ENCODE results near the gene TMPRSS12.
"Not testable (repeated sequence)": the region's sequence is repeated elsewhere in the genome, so short reads cannot be mapped to it uniquely, and the experiment has no call there.

TMPRSS12 gene

GRCh38 chr12:50865266-50865665 is 22.5 kb downstream of the TMPRSS12 start:
- DNase-seq (ENCODE audit: low read depth): no peak

GRCh38 chr12:50868881-50869280 is 26.2 kb downstream of the TMPRSS12 start:
- DNase-seq (ENCODE audit: low read depth); H3K4me3 ChIP-seq (ENCODE audit: low read depth, low read length): not testable (repeated sequence)

More at GRCh38 chr12:50865266-50865665, 22.5 kb downstream of the TMPRSS12 start:
- no peak overlapping the region for H3K4me3 ChIP-seq (ENCODE audit: low read depth, low read length)
- no peak for TF ChIP-seq CTCF (IDR thresholded peaks at IDR 0.05; ENCODE audit: low read depth, low read length, missing control alignments)

GRCh38 chr12:50882563-50882962 is 39.8 kb downstream of the TMPRSS12 start:
- DNase-seq (ENCODE audit: low read depth): no peak
- no peak for TF ChIP-seq CTCF (IDR thresholded peaks at IDR 0.05; ENCODE audit: low read depth, low read length, missing control alignments)
- no peak overlapping the region for H3K4me3 ChIP-seq (ENCODE audit: low read depth, low read length)

GRCh38 chr12:50887191-50887590 is 44.5 kb downstream of the TMPRSS12 start:
- H3K4me3 ChIP-seq (ENCODE audit: low read depth, low read length): no peak overlapping the region
- no peak for DNase-seq (ENCODE audit: low read depth)
- TF ChIP-seq CTCF (IDR thresholded peaks at IDR 0.05; ENCODE audit: low read depth, low read length, missing control alignments): no peak

- no peak overlapping the region for H3K4me3 ChIP-seq (ENCODE audit: low read depth, low read length)
- no peak for DNase-seq (ENCODE audit: low read depth)
- TF ChIP-seq CTCF (IDR thresholded peaks at IDR 0.05; ENCODE audit: low read depth, low read length, missing control alignments): no peak
Measured at GRCh38 chr12:50888666-50889065, 45.9 kb downstream of the TMPRSS12 start.

- DNase-seq (ENCODE audit: low read depth): no peak
- no peak for TF ChIP-seq CTCF (IDR thresholded peaks at IDR 0.05; ENCODE audit: low read depth, low read length, missing control alignments)
- no peak overlapping the region for H3K4me3 ChIP-seq (ENCODE audit: low read depth, low read length)
Measured at GRCh38 chr12:50894241-50894640, 51.5 kb downstream of the TMPRSS12 start.

- DNase-seq (ENCODE audit: low read depth): no peak
- no peak overlapping the region for H3K4me3 ChIP-seq (ENCODE audit: low read depth, low read length)
- TF ChIP-seq CTCF (IDR thresholded peaks at IDR 0.05; ENCODE audit: low read depth, low read length, missing control alignments): no peak
Measured at GRCh38 chr12:50901685-50902113, 59.0 kb downstream of the TMPRSS12 start.

- H3K4me3 ChIP-seq (ENCODE audit: low read depth, low read length); DNase-seq (ENCODE audit: low read depth): not testable (repeated sequence)
Measured at GRCh38 chr12:50908479-50908878, 65.8 kb downstream of the TMPRSS12 start.

GRCh38 chr12:50912361-50912760 is 69.6 kb downstream of the TMPRSS12 start:
- not testable (repeated sequence) for DNase-seq (ENCODE audit: low read depth); H3K4me3 ChIP-seq (ENCODE audit: low read depth, low read length)

All from GM12864 (cell line).